Endothelial cell of umbilical vein (primary cell): ENCODE data around the gene CLEC6A. TPM values are rescaled to one million over a fixed set of nuclear protein-coding genes. Genes with fewer than 3 reads are reported as not detected.

Experiments used
- BruUV-seq: library from RNA; stranded (reverse); fragments of 400-500 nt; replicated peaks from 2 replicates; lab custom pipeline; 2021; lab: Mats Ljungman, UMichigan
- CTCF ChIA-PET: fragments of 300-600, 350-600 bp; sonication (Branson Sonifier 250); formaldehyde crosslinking; loops from one replicate; lab custom pipeline; 2021; ENCODE audit warnings: antibody characterized with exemption, inconsistent platforms; lab: Charles Lee
- POLR2A ChIA-PET: fragments of 300-600, 350-600 bp; sonication (Branson Sonifier 250); formaldehyde crosslinking; loops from one replicate; lab custom pipeline; 2021; ENCODE audit warnings: antibody characterized with exemption, inconsistent platforms; lab: Charles Lee
- DNase-seq: peaks from one replicate; pipeline ENCODE4 v3.0.0-alpha.2; 2011; ENCODE audit warnings: low read depth, low spot score
- FAIRE-seq: peaks from 2 replicates; lab custom pipeline; 2011; peaks lifted over from hg19 to GRCh38; lab: Jason Lieb, UNC
- H2AFZ ChIP-seq: 2 replicates; pipeline ENCODE4 v1.6.0; 2012; ENCODE audit warnings: low read depth, low read length, control low read depth, inconsistent platforms
- H3K27ac ChIP-seq: 2 replicates; pipeline ENCODE4 v1.5.1; 2011; ENCODE audit warnings: low read depth, mild to moderate bottlenecking, control low read depth, low read length, moderate library complexity; ENCODE audit not compliant: insufficient read depth
- H3K27me3 ChIP-seq, 2 experiments: 2 replicates each; pipeline versions ENCODE4 v1.6.0 to v1.6.1; 2011; ENCODE audit warnings: low read length in 2 of 2, mixed read lengths in 1 of 2; ENCODE audit not compliant: control insufficient read depth in 2 of 2, insufficient read depth in 2 of 2
- H3K36me3 ChIP-seq, 2 experiments: 2 replicates in 1 of 2; 3 replicates in 1 of 2; pipeline ENCODE4 v1.5.1; 2011; ENCODE audit warnings: low read length in 2 of 2, mild to moderate bottlenecking in 1 of 2, moderate library complexity in 1 of 2; ENCODE audit not compliant: control insufficient read depth in 2 of 2, insufficient read depth in 2 of 2; ENCODE audit errors: extremely low read depth in 1 of 2
- H3K4me1 ChIP-seq: 3 replicates; pipeline ENCODE4 v1.5.1; 2011; ENCODE audit warnings: mild to moderate bottlenecking, low read length; ENCODE audit not compliant: control insufficient read depth, insufficient read depth; ENCODE audit errors: extremely low read depth
- H3K4me2 ChIP-seq: 2 replicates; pipeline ENCODE4 v1.6.1; 2011; ENCODE audit warnings: low read length, control low read depth, mixed read lengths; ENCODE audit not compliant: insufficient read depth
- H3K4me3 ChIP-seq, 3 experiments: fragments of 200-600 bp in 1 of 3; sonication (generic), shearing (Covaris generic) in 1 of 3; replicated peaks in 1 of 3; 2 replicates each; pipeline ENCODE4 v1.5.1; 2011 to 2016; ENCODE audit warnings: control low read depth in 3 of 3, low read length in 3 of 3, mild to moderate bottlenecking in 2 of 3, inconsistent platforms in 1 of 3, low read depth in 1 of 3, moderate library complexity in 1 of 3; ENCODE audit not compliant: insufficient read depth in 1 of 3
- H3K79me2 ChIP-seq: 2 replicates; pipeline ENCODE4 v1.6.0; 2012; ENCODE audit warnings: low read length, inconsistent platforms; ENCODE audit not compliant: control insufficient read depth, insufficient read depth
- H3K9ac ChIP-seq: replicated peaks from 2 replicates; pipeline ENCODE3; 2011; ENCODE audit warnings: low read length, control low read depth; ENCODE audit not compliant: insufficient read depth; ENCODE audit errors: extremely low read depth
- H3K9me1 ChIP-seq: replicated peaks from 3 replicates; pipeline ENCODE4 v1.6.0; 2011; ENCODE audit warnings: mild to moderate bottlenecking, low read length; ENCODE audit not compliant: control insufficient read depth, insufficient read depth; ENCODE audit errors: extremely low read depth
- H3K9me3 ChIP-seq: replicated peaks from 2 replicates; pipeline ENCODE4 v1.5.1; 2012; ENCODE audit warnings: low read length, inconsistent platforms; ENCODE audit not compliant: control insufficient read depth, insufficient read depth
- H4K20me1 ChIP-seq: replicated peaks from 2 replicates; pipeline ENCODE3; 2011; ENCODE audit warnings: mild to moderate bottlenecking, low read length; ENCODE audit not compliant: control insufficient read depth, insufficient read depth; ENCODE audit errors: extremely low read depth
- EZH2 ChIP-seq: IDR thresholded peaks from 2 replicates; pipeline ENCODE4 v1.6.1; 2012; ENCODE audit warnings: borderline replicate concordance, low read depth, mild to moderate bottlenecking, moderate library complexity, low read length, inconsistent platforms; ENCODE audit not compliant: severe bottlenecking
- FOS ChIP-seq: IDR thresholded peaks from 2 replicates; pipeline ENCODE4 v1.6.1; 2011; ENCODE audit warnings: mild to moderate bottlenecking, low read length, moderate library complexity, borderline replicate concordance; ENCODE audit not compliant: insufficient read depth
- GATA2 ChIP-seq: IDR thresholded peaks from 2 replicates; pipeline ENCODE4 v1.7.0; 2011; ENCODE audit warnings: low read depth, mild to moderate bottlenecking, moderate library complexity, mixed read lengths, low read length; ENCODE audit not compliant: insufficient read length, insufficient read depth
- JUN ChIP-seq: IDR thresholded peaks from 2 replicates; pipeline ENCODE4 v1.6.1; 2011; ENCODE audit warnings: borderline replicate concordance, low read depth; ENCODE audit not compliant: insufficient read length, insufficient read depth
- MYC ChIP-seq: IDR thresholded peaks from one replicate; pipeline ENCODE4 v1.6.1; 2011; ENCODE audit warnings: mild to moderate bottlenecking, low read depth, low read length
- POLR2A ChIP-seq: IDR thresholded peaks from 2 replicates; pipeline ENCODE4 v1.6.1; 2012; ENCODE audit warnings: low read depth, mild to moderate bottlenecking, control low read depth, low read length
- POLR2AphosphoS5 ChIP-seq: IDR thresholded peaks from 2 replicates; pipeline ENCODE4 v1.6.1; 2012; ENCODE audit warnings: low read depth, mild to moderate bottlenecking, control low read depth, low read length, moderate library complexity; ENCODE audit not compliant: insufficient read depth
- dilution Hi-C: fragments of 300-500 bp; cut with MboI; formaldehyde crosslinking; loops from one replicate; pipeline ENCODE4 v1.15.0; 2019; ENCODE audit warnings: low sequenced_read_pairs; ENCODE audit not compliant: extremely low pct_ligation_motif_present
- intact Hi-C: fragments of 100-400 bp; cut with micrococcal nuclease; formaldehyde crosslinking; loops from one replicate; pipeline ENCODE4 v1.10.0; 2022
- polyA plus RNA-seq, 4 experiments: library from polyadenylated mRNA; depleted of rRNA in 3 of 4; stranded (reverse) in 3 of 4; unstranded in 1 of 4; fragments of >200 nt; gene quantifications; 2 replicates each; pipeline versions ENCODE4 v1.2.1 to v1.2.3, GENCODE V29; 2011 to 2012; ENCODE audit warnings: missing spikeins in 1 of 4
- total RNA-seq: library from RNA; stranded (reverse); gene quantifications from 2 replicates; pipeline ENCODE4 v1.2.3, GENCODE V29; 2021
- TF ChIP-seq, protein P1 (sequence below): IDR thresholded peaks from 2 replicates; pipeline ENCODE4 v1.6.1; 2011; ENCODE audit not compliant: insufficient read depth, insufficient read length
- TF ChIP-seq, protein P2 (sequence below), 2 donors: IDR thresholded peaks; 1 replicate in 1 of 2; 2 replicates in 1 of 2; pipeline ENCODE4 v1.5.1; 2011; ENCODE audit warnings: low read length in 2 of 2, mild to moderate bottlenecking in 2 of 2, moderate library complexity in 2 of 2, control low read depth in 1 of 2, inconsistent platforms in 1 of 2, low read depth in 1 of 2; ENCODE audit not compliant: insufficient read depth in 1 of 2; ENCODE audit errors: extremely low read depth in 1 of 2

CLEC6A gene
- total and polyA plus RNA-seq, 2 donors (not counting 3 experiments of a cell fraction or from before 2014, with no cell fraction given) = not detected

DNA sequence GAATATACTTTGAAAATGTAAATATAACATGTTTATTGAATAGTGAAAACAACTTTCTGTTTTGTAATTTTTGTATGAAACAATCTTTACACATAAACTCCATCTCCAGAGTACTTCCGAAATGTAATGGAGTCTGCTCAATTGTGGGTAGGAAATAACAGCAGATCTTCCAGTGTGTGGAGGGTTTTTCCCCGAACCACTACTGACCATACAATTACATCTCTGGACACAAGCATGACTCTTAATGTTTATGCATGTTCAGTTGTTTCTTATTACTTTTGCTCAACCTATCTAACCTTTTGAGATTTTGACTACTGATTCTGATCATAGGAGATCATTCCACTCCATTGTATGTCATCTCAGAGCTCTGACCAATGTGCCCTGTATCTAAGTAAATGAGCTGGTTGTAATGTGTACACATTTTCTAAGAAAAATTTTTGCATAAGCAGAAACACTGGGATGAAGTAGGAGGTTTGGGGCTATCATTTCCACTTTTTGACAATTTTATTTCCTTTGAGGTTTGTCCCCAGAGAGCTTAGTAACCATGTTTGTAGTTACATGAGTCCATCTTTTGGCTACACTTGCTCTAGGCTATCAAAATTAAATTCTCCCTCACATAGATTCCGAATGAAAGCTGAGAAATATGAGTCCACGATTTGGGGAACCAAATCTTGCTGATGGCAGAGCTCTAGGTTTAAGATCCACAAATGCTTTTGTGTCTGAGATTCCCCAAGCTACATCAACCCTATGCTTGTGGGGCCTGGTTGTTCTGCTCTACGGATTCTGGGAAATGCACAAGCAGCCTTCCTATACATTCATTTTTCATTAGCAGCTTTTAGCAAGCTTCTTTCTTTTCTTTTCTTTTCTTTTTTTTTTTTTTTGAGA, 36.1 kb downstream of the CLEC6A start:
- no TSS peak for BruUV-seq
- FAIRE-seq (no peak), DNase-seq (no peak)
- Histone ChIP-seq H3K4me1 (no peaks in the 10 kb centered on the region), H3K9me1 (no peaks in the 10 kb centered on the region), H3K9ac (no peak overlapping the region), H3K79me2 (no peaks in the 10 kb centered on the region), H3K4me3 (no peak overlapping the region), H3K27me3 (peaks cover 0 to 3% of the 10 kb centered on the region in 2 experiments), H3K9me3 (no peaks in the 10 kb centered on the region), H3K27ac (no peak overlapping the region), H4K20me1 (no peaks in the 10 kb centered on the region), H3K4me2 (no peak overlapping the region), H3K36me3 (no peaks in the 10 kb centered on the region), H2AFZ (no peak overlapping the region)
- TF ChIP-seq JUN (no peak), GATA2 (no peak), POLR2A (no peak), EZH2 (no peak), FOS (no peak), MYC (no peak), POLR2AphosphoS5 (no peak)
- TF ChIP-seq, protein P1, sequence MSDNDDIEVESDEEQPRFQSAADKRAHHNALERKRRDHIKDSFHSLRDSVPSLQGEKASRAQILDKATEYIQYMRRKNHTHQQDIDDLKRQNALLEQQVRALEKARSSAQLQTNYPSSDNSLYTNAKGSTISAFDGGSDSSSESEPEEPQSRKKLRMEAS = no peak
- TF ChIP-seq, protein P2, sequence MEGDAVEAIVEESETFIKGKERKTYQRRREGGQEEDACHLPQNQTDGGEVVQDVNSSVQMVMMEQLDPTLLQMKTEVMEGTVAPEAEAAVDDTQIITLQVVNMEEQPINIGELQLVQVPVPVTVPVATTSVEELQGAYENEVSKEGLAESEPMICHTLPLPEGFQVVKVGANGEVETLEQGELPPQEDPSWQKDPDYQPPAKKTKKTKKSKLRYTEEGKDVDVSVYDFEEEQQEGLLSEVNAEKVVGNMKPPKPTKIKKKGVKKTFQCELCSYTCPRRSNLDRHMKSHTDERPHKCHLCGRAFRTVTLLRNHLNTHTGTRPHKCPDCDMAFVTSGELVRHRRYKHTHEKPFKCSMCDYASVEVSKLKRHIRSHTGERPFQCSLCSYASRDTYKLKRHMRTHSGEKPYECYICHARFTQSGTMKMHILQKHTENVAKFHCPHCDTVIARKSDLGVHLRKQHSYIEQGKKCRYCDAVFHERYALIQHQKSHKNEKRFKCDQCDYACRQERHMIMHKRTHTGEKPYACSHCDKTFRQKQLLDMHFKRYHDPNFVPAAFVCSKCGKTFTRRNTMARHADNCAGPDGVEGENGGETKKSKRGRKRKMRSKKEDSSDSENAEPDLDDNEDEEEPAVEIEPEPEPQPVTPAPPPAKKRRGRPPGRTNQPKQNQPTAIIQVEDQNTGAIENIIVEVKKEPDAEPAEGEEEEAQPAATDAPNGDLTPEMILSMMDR (IDR thresholded peaks at IDR 0.05; ENCODE audit: extremely low read depth in 1 of 2, insufficient read depth in 1 of 2, low read depth in 1 of 2, low read length in 2 of 2) = no peak
- ChIA-PET POLR2A (no interaction called here), CTCF (interaction anchor here (1.0 kb wide), 1 partner anchor 52 kb away, joined by 4 read pairs; no protein-coding TSS in a partner anchor)
- dilution Hi-C loops (no loop called here), intact Hi-C loops (no loop called here)
